Putamen (tissue), 1 donor: ENCODE data around the gene CDC7.
A peak's percentile ranks its signal among the peaks of the same experiment; 100 is the strongest.
"Not testable (repeated sequence)": the region's sequence is repeated elsewhere in the genome, so short reads cannot be mapped to it uniquely, and the experiment has no call there.

ENCODE experiments used
- DNase-seq: peaks from one replicate; pipeline ENCODE4 v3.0.0-alpha.2; 2016; ENCODE audit warnings: low spot score

The CDC7 gene

GRCh38 chr1:91511386-91511785 lies 10.7 kb downstream of the CDC7 start:
- DNase-seq, result peak; percentile 22

- no peak for DNase-seq
Measured at GRCh38 chr1:91513160-91513559, 12.5 kb downstream of the CDC7 start.

GRCh38 chr1:91513706-91514105 lies 13.1 kb downstream of the CDC7 start:
- no peak for DNase-seq

- DNase-seq, result no peak
Measured at GRCh38 chr1:91515994-91516393, 15.3 kb downstream of the CDC7 start.

- DNase-seq, result not testable (repeated sequence)
Measured at GRCh38 chr1:91516605-91517004, 16.0 kb downstream of the CDC7 start.

GRCh38 chr1:91519167-91519566 lies 18.5 kb downstream of the CDC7 start:
- not testable (repeated sequence) for DNase-seq

GRCh38 chr1:91520942-91521507 lies 20.4 kb downstream of the CDC7 start:
- DNase-seq, result no peak

- DNase-seq, result no peak
Measured at GRCh38 chr1:91523482-91523881, 22.8 kb downstream of the CDC7 start.

- no peak for DNase-seq
Measured at GRCh38 chr1:91526496-91526895, 25.8 kb downstream of the CDC7 start.

- no peak for DNase-seq
Measured at GRCh38 chr1:91527266-91527765, 26.7 kb downstream of the CDC7 start.

- no peak for DNase-seq
Measured at GRCh38 chr1:91527781-91528180, 27.1 kb downstream of the CDC7 start.

- DNase-seq, result no peak
Measured at GRCh38 chr1:91529856-91530255, 29.2 kb downstream of the CDC7 start.

GRCh38 chr1:91533361-91534024 lies 32.8 kb downstream of the CDC7 start:
- DNase-seq, result no peak

GRCh38 chr1:91535441-91535840 lies 34.8 kb downstream of the CDC7 start:
- no peak for DNase-seq

GRCh38 chr1:91537281-91537986 lies 36.8 kb downstream of the CDC7 start:
- no peak for DNase-seq

- DNase-seq, result no peak
Measured at GRCh38 chr1:91537987-91538304, 37.3 kb downstream of the CDC7 start.

- DNase-seq, result no peak
Measured at GRCh38 chr1:91540910-91541309, 40.3 kb downstream of the CDC7 start.

- no peak for DNase-seq
Measured at GRCh38 chr1:91541918-91542533, 41.4 kb downstream of the CDC7 start.

GRCh38 chr1:91545506-91546300 lies 45.1 kb downstream of the CDC7 start:
- DNase-seq, result no peak

GRCh38 chr1:91546301-91546581 lies 45.6 kb downstream of the CDC7 start:
- DNase-seq, result no peak

- DNase-seq, result no peak
Measured at GRCh38 chr1:91546876-91547275, 46.2 kb downstream of the CDC7 start.

- no peak for DNase-seq
Measured at GRCh38 chr1:91548376-91549040, 47.9 kb downstream of the CDC7 start.
